Hematopoietic multipotent progenitor cell treated with erythropoietin and hydrocortisone succinate and interleukin-3 and kit ligand, for 15 days (in vitro differentiated cells): ENCODE measurements around the gene PSAPL1.
"Not testable (repeated sequence)": the region's sequence is repeated elsewhere in the genome, so short reads cannot be mapped to it uniquely, and the experiment has no call there.

ENCODE experiments used
- DNase-seq: peaks from one replicate; pipeline ENCODE4 v3.0.0-alpha.2; 2015; ENCODE audit warnings: low spot score

The PSAPL1 gene

DNA sequence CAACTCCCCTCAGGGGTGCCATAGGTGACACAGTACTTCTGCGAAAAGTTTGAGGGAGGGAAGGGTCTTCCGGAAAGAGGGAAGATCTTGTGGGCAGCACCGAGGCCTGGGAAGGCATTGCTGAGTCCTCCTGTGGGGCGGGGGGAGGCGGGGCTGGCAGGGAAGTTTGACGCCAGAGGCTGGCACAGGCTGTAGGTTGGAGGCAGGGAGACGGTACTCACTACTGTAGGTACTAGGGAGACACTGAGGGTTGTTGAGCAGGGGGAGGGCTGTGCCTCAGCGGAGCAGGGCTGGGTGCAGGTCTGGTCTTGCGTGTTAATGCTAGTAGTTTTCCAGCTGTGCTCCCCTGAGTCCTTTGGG, 23.3 kb upstream of the PSAPL1 start:
- DNase-seq, result no peak

DNA sequence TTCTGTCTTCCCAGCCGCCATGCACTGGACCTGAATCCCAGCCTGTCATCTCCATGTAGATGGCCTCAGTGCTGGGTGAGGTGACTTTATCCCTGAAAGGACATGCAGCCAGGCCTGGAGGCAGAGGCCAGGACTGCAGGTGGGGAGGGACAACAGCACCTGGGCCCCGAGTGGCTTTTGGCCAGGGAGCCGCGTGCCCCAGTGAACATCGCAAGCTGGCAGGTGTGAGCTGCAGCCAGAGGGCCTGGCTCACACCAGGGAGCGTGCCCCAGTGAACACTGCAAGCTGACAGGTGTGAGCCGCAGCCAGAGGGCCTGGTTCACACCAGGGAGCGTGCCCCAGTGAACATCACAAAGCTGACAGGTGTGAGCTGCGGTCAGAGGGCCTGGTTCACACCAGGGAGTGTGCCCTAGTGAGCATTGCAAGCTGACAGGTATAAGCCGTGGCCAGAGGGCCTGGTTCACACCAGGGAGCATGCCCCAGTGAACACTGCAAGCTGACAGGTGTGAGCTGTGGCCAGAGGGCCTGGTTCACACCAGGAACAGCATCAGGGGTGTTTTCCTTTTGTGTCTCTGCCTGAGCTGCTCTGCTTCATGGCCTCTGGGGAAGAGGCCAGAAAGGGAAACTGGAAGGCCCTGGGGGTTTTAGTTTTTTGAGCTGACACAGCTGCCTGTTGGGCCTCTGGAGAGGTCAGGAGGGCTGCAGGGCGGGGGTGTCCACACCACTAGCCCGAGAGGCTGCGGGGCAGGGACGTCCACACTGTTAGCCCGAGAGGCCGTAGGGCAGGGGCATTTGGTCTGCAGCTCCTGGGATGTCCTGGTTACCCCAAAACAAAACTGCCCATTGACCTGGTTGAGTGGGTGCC, 22.7 kb upstream of the PSAPL1 start:
- DNase-seq, result no peak

DNA sequence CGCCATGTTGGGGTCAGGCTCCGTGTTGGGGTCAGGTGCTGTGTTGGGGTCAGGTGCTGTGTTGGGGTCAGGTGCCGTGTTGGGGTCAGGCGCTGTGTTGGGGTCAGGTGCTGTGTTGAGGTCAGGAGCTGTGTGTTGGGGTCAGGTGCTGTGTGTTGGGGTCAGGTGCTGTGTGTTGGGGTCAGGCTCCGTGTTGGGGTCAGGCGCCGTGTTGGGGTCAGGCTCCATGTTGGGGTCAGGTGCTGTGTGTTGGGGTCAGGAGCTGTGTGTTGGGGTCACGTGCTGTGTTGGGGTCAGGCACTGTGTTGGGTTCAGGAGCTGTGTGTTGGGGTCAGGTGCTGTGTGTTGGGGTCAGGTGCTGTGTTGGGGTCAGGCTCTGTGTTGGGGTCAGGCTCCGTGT, 18.1 kb upstream of the PSAPL1 start:
- DNase-seq, result not testable (repeated sequence)

DNA sequence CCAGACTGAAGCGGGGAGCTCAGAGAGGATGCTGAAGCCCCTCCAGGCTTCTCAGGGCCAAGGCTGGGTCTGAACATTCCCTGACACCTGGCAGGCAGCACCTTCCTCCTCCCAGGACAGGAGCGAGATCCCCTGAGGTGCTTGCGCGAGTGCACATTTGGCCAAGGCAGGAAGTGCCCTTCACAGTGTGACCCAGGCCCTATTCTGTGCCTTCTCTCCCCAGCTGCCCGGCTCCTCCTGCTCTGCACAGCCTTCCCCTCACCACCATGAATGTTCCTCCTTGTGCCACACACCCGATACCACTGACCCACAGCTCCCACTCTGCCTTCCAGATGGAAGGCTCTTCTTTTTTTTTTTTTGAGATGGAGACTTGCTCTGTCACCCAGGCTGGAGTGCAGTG, 17.1 kb upstream of the PSAPL1 start:
- DNase-seq, result no peak

DNA sequence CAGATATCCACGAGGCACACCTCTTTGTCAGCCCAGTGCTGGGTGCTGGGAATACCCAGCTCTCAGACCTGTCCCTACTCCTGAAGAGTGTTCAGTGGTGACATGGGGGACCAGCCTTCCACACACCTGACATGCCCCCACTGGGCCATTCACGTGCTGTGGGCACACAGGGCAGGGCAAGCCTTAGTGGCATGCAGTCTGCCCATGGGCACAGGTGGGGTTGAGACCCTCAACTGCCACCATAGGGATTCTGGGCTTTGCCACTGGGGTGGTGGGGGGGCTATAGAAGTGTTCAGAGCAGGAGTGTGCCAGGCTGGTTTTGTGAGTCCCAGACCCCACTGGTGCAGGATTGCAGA, 16.7 kb upstream of the PSAPL1 start:
- no peak for DNase-seq

DNA sequence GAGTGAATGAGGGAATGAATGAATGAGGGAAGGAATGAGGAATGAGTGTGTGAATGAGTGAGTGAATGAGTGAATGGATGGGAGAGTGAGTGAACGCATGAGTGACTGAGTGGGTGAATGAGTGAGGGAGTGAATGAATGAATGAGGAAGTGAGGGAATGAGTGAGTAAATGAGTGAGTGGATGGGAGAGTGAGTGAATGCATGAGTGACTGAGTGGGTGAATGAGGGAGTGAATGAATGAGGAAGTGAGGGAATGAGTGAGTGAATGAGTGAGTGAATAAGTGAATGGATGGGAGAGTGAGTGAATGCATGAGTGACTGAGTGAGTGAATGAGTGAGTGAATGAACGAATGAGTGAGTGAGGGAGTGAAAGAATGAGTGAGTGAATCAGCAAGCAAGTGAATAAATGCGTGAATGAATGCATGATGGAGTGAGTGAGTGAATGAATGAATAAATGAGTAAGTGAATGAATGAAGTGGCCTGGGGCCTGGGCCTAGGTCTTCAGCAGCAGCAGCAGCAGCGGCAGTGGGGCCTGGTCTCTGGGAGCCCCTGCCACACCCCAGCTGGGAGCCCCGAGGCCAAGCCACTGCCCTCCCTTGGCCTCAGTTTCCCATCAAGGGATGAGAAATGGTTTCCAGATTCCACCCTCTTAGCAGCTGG, 16.2 kb upstream of the PSAPL1 start:
- DNase-seq, result no peak

DNA sequence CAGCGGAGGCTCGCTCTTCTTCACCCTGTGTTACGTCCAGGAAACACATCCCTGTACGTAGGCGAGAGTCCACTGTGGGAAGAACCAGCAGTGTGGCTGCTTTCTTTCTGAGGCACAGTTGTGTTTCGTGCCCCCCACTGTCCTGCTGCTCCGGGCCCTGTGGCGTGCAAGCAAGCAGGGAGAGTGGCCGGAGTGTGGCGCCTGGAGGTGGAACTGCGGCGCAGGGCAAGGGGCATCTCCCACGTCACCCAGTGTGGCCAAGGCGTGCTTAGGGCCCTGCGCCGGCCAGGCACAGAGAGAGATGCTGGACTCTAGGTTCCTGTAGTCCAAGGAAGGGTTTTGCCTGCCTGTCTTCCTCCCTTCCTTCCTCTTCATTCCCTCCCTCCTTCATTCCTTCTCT, 13.3 kb upstream of the PSAPL1 start:
- no peak for DNase-seq

DNA sequence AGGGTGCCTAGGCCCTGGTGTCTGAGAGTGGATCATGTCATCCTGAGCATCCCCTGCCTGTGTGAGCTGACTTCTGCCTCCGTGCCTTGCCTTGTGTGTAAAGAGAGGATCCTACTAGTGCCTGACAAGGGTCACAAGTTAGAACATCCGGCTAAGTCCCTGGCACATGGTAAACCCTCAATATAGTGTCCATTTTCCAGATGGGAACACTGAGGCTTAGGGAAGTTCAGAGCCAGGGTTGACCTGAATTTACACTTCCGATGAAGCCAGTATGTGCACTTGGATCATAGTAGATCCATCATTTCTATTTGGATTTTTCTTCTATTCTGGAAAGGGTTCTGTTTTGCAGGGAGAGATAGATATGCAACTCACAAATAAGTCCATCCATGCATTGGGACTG, 12.5 kb upstream of the PSAPL1 start:
- no peak for DNase-seq

DNA sequence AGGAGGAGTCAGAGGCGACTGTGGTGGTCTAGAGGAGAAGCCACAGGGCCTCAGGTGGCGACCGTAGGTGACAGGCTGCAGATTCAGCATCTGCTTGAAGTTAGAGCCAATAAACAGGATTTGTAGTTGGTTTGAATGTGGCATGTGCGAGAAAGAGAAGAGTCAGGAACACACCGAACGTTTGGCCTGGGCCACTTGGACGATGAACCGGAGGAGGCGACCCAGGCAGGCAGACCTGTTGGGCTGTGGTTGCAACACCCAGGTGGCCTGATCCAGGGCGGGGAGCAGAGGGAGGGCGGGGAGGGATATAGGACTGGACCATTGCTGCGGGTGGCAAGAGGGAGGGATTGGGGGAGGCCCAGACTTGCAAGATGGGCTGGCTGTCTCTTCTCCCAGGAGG, 10.0 kb upstream of the PSAPL1 start:
- no peak for DNase-seq

DNA sequence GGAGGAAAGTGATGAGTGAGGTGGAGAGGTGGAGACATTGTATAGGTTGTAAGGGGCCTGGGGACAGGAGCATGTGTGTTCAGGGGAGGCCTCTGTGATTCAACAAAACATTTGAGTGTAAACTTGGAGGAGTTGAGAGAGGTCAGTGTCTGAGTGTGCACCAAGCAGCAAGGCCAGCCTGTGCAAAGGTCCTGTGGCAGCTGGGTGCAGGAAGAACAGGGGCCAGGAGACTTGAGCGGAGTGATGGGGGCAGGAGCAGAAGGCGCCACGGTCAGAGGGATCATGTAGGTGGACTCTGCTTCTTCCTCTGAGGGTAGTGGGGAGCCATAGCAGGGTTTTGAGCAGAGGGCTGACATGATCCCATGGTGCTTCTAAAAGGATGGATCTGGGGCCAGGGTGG, 9.6 kb upstream of the PSAPL1 start:
- DNase-seq, result no peak

DNA sequence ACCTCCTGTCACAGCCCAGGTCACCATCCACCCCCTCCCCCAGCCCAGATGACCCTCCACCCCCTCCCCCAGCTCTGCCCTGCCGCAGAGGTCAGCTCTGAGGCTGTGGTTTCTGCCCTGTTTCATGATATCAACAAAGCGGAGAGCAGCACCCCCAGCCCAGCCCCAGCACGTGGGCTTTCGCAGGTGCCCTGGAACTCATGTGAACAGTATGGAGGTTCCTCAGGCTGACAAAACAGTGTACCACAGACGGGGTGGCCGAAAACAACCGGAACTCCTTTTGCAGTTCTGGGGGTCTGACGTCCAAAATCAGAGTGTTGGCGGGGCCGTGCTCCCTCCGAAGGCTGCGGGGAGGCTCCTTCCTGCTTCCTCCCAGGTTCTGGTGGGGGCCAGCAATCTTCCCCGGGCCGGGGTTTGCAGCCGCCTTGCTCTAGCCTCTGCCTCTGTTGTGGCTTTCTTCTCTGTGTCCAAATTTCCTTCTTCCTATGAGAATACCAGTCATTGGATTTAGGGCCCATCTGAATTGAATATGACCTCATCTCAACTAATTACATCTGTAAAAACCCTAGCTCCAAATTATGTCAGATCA, 7.9 kb upstream of the PSAPL1 start:
- no peak for DNase-seq

DNA sequence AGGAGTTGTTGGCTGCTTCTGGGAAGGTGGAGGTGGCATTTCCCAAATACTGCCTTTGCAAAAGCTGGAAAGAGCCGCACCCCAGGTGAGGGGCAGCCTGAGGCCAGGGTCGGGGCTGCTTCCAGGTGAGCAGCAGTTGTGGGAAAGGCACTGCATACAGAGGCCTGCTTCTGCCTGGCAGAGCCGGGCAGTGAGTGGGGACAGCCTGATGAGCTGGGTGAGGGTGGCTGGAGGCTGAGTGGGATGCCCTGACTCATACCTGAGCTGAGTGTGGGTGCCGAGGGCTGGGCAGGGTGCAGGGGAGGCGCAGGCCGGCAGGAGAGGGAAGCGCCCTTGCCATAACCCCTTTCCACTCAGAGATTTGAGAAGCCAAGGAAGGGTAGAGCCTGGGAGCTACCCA, 6.5 kb upstream of the PSAPL1 start:
- no peak for DNase-seq

DNA sequence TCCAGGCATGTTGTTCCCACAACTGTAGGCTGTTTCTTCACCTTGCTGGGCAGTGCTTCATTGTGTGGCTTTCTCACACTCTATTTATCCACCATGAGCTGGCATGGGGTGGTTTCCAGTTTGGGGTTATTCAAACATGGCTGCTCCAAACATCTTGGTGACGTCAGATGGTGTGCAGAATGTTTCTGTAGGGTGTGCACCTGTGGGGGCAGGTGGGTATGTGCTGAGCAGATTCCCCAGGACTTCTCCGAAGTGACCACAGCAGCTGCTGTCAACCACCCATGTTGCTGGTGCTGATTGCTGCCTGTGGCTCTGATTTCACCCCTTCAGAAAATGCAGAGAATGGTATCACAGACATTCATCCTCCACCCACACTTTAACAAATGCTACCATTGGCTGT, 5.0 kb upstream of the PSAPL1 start:
- no peak for DNase-seq

DNA sequence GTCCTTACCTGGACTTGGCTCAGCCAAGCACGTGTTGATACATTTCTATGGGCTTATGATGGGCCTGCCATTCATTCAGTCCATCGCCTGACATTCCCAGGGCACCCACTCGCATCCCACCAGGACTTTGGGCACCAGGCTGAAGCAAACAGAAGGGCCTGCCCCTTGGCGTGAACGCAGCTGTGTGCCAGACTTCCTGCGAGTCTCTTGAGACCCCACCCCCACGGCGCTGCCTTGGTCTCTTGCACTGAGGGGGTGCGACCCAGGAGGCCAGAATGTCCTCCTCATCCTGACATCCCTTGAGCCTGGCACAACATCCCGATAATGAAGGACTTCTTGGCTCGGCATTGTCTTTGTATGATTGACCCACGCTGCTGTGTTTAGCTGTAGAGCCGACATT, 1.5 kb upstream of the PSAPL1 start:
- no peak for DNase-seq

DNA sequence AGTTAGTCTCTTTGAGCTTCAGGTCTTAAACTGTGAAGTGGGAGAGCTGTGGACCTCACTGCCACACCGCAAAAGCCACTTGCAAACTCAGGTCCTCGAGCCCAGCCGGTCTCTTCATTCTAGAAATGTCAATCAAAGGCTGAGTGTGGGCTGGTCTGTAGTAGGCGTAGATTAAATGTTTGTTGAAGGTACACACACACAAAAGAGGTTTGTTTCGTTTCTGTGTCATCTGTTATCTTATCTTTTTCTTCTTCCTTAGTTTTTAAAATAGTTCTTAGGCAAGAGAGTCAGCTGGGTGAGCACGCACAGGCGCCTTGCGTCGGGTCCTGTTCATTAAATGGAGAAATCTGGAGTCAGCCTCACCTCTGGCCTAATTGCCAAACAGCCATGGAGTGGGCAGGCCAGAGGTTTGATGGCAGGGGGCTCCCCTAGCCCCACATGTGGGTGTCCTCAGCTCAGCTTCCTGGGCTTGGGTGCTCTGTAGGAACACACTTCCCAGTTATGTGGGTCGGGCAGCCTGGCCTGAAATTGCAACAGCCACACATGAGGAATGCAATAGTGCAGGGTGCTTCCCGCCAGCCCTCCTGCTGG, 836 bp upstream of the PSAPL1 start:
- DNase-seq, result no peak

DNA sequence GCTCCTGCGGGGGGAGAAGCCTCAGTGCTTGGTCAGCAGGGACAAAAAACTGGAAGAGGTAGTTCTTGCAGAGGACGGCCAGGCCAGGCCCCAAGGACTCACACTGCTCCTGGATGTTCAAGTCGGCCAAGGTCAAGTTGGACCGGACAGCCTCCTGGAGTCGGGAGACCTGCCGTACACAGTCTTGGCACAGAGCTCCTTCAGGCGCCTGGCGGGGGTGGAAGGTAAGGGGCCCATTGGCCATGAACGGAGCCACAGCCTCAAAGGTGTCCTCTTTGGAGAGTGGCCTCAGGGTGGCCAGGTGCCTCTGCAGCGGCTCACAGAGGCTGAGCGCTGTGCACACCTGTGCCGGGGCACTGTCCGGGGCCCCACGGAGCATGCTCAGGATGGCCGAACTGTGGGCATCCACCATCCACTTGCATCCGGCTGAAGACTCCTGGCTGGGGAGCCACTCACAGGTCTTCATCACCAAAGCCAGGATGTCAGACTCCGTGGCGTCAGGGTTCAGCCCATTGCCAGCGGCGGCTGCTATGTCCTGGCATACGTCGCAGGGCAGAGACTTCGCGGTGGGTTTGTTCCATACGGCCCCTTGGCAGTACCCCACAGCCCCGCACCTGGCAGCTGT, 477 bp downstream of the PSAPL1 start:
- no peak for DNase-seq

DNA sequence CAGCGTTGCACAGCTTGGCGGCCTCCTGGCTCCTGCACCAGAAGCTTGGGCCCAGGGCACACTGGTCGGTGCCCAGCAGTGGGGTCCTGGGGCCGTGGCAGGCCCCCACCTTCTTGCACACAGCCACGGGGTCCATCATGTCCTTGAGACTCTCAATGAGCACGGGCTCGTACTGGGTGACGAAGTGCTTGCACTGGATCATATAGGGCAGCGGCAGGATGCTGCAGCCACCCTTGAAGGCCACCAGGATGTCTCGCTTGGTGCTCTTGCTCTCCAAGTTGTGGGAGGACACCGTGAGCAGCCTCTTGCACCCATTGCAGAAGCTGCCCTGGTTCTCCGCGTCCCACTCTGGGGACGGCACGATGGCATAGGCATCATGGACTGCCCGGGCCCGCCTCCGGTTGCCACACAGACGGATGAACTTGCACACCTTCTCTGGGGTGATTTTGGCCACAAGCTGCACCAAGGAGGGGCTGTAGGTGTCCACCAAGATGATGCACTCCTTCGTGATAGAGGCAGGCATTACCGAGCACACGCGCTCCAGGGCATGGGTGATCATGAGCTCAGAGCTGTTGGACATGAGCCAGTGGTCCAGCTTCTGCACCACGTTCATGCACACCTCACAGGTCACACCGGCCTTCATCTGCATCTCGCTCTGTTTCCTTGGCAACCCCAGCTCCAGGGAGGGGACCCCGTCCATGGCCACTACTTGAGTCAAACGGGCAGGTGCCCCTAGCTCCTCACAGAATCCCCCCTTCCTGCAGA, 1.2 kb downstream of the PSAPL1 start:
- DNase-seq, result no peak

DNA sequence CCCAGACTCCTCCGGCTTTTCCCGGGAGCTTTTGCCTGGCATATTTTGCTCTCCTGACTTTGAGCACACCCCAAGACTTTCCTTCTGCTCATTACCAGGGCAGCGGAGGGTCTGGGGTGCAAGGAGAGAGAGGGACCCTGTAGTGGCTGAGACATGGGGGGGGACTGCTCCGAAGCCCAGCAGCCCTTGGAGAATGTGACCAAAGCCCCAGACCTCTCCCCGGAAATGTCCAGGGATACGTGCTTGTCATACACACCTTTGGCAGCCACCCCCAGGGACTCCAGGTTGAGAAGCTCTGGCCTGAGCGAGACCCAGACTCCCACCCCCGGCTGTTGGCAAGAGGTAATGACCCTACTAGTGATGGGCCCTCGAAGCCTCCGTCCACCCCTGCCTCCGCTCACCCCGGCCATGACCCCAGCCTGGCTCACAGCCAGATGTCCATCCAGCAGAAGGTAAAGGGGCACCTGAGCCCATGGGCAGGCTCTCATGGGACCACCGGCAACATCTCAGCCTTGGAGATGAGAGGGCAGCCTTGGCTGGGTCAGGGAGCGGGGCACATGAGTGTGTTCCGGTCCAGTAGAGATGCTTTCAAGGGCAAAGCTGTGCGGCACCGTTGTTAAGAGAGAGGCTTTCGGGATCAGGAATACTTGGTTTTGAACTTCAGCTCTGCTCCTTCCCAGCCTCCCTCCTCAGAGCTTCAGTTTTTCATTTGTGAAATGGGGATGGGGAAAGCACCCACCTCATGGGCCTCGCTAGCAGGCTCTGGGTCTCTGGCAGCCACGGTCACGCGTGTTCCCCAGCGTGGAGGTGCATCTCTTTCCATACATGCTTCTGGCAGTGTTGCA, 2.0 kb downstream of the PSAPL1 start:
- no peak for DNase-seq

DNA sequence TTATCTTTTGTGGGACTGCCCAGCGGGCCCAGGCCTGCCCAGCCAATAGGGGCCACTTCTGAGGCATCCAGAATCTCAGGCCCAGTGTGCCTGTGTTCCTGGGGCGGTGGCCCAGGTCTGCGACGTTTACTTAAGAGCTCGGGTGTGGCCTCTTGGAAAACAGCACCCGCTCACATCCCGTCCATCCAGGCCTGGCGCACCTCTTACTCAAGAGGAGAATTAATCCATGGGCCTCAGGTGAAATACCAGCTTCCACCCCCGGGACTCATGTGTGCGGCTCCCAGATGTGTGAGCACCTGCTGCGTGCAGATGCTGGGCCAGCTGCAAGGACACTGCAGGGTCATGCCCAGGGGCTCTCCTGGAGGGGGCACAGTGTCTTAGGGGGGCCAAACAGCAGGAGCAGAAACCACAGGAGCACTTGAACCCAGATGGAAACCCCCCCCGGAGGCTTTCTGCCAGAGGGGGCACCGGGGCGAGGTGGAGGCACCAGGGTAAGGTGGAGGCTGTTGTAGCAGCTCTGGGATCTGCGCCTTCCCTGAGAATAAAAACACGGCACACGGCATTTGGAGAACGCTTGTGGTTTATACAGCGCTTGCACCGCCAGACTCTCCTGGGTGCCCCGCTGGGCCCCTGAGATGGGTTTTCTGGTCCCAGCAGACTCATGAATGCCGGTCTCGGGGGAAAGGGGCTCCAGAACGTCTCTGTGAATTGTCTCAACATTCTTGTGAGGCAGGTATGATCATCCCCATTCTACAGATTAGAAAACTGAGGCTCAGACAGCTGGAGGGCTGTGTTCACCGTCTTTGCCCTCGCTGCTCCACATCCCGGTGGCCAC, 2.8 kb downstream of the PSAPL1 start:
- no peak for DNase-seq
